Activated CD4-positive, alpha-beta T cell treated with anti-CD3 and anti-CD28 coated beads, Interleukin-2, amount 10 ng/mL, durations not matched to agents 7 days and 5 days (primary cell): Measurements from ENCODE around the gene BUB3. TPM values are rescaled to one million over a fixed set of nuclear protein-coding genes. Genes with fewer than 3 reads are reported as not detected.
A peak's percentile ranks its signal among the peaks of the same experiment; 100 is the strongest.

Experiments
- CTCF ChIA-PET: fragments of 350-600 bp; sonication (Branson Sonifier 250); formaldehyde crosslinking; loops from one replicate; lab custom pipeline; 2021; ENCODE audit warnings: antibody characterized with exemption; lab: Charles Lee
- POLR2A ChIA-PET: fragments of 350-600 bp; sonication (Branson Sonifier 250); formaldehyde crosslinking; loops from one replicate; lab custom pipeline; 2021; ENCODE audit warnings: antibody characterized with exemption; lab: Charles Lee
- DNase-seq: peaks from one replicate; pipeline ENCODE4 v3.0.0-alpha.2; 2020
- H3K27ac Mint-ChIP-seq: one replicate; pipeline ENCODE4 v1.8.0; 2021; ENCODE audit warnings: mild to moderate bottlenecking, moderate library complexity, mixed read lengths
- H3K27me3 Mint-ChIP-seq: one replicate; pipeline ENCODE4 v1.8.0; 2021; ENCODE audit warnings: mixed read lengths
- H3K36me3 Mint-ChIP-seq: one replicate; pipeline ENCODE4 v1.8.0; 2021; ENCODE audit warnings: low read depth, mixed read lengths
- H3K4me1 Mint-ChIP-seq: one replicate; pipeline ENCODE4 v1.8.0; 2021; ENCODE audit warnings: mixed read lengths
- H3K4me3 Mint-ChIP-seq: one replicate; pipeline ENCODE4 v1.8.0; 2021; ENCODE audit warnings: mild to moderate bottlenecking, moderate library complexity, mixed read lengths
- H3K9me3 Mint-ChIP-seq: one replicate; pipeline ENCODE4 v1.8.0; 2021; ENCODE audit warnings: mixed read lengths
- total RNA-seq, 2 experiments: library from RNA; stranded (reverse); gene quantifications; one replicate each; pipeline ENCODE4 v1.2.3, GENCODE V29; 2021

Gene BUB3
- total RNA-seq, 2 experiments from 2014 or later = 224 to 255 TPM

GRCh38 chr10:123135415-123136141 is 18.6 kb upstream of the BUB3 start, which contains the start of gene HMX3:
Gene HMX3 (plus strand): TSS chr10:123135970. CDS start chr10:123136051, 81 bp downstream.
- POLR2A ChIA-PET = no interaction called here
- Mint-ChIP-seq H3K27ac (peak within 1 kb of the TSS; percentile 82), H3K4me1 (peaks cover 38% of the 10 kb centered on the region)

DNA sequence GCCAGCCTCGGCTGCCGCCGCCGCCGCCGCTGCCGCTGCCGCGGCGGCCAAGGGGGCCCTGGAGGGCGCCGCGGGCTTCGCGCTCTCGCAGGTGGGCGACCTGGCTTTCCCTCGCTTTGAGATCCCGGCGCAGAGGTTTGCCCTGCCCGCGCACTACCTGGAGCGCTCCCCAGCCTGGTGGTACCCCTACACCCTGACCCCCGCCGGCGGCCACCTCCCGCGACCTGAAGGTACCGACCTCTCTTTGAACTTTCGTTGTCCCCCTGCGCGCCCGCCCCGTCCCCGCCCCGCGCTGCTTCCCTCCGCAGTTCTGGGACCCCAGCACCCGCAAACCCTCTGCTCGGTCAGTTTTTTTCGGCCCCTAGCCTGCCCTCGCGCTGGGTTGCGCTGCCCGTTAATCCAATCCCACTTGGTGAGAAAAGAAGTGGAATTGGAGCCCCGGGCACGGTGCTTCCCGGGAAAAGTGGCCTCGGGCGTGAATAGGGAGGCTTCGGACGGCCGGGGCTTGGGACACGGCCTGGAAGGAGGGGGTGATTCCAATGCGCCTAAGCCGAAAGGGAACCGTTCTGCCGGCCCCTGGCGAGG is 17.9 kb upstream of the BUB3 start:
- Mint-ChIP-seq H3K9me3 (peaks cover 1% of the 10 kb centered on the region), H3K36me3 (peaks cover 4% of the 10 kb centered on the region), H3K27me3 (peaks cover 79% of the 10 kb centered on the region), H3K4me3 (no peak overlapping the region), H3K27ac (peak overlapping the region; percentile 6), H3K4me1 (peaks cover 39% of the 10 kb centered on the region)
- no peak for DNase-seq
- ChIA-PET POLR2A (no interaction called here), CTCF (interaction anchor here (3.3 kb wide), 1 partner anchor 13 kb away, joined by 11 read pairs; no protein-coding TSS in a partner anchor)

More at GRCh38 chr10:123135415-123136141, 18.6 kb upstream of the BUB3 start, which contains the start of gene HMX3:
- CTCF ChIA-PET = interaction anchor here (1.1 kb wide), 1 partner anchor 9 kb away, joined by 3 read pairs; no protein-coding TSS in a partner anchor
- Mint-ChIP-seq H3K36me3 (peaks cover 4% of the 10 kb centered on the region), H3K9me3 (peaks cover 1% of the 10 kb centered on the region), H3K27me3 (peaks cover 77% of the 10 kb centered on the region), H3K4me3 (peak within 1 kb of the TSS; percentile 70)
- no peak for DNase-seq

- Mint-ChIP-seq H3K36me3 (peaks cover 7% of the 10 kb centered on the region), H3K27me3 (peaks cover 79% of the 10 kb centered on the region), H3K27ac (peak overlapping the region; percentile 89), H3K4me1 (peaks cover 39% of the 10 kb centered on the region), H3K9me3 (peaks cover 1% of the 10 kb centered on the region), H3K4me3 (peak overlapping the region; percentile 70)
- DNase-seq = no peak
- ChIA-PET POLR2A (no interaction called here), CTCF (interaction anchor here (3.3 kb wide), 1 partner anchor 12 kb away, joined by 11 read pairs; no protein-coding TSS in a partner anchor)
These were observed 17.2 kb upstream of the BUB3 start for GRCh38 chr10:123136806-123137642.

- H3K27ac Mint-ChIP-seq = peak overlapping the region; percentile 57
- H3K4me3 Mint-ChIP-seq = no peak overlapping the region
- H3K36me3 Mint-ChIP-seq = peaks cover 7% of the 10 kb centered on the region
- H3K9me3 Mint-ChIP-seq = peaks cover 1% of the 10 kb centered on the region
- ChIA-PET POLR2A (no interaction called here), CTCF (interaction anchor here (1.0 to 3.3 kb wide), 2 partner anchors 10 to 12 kb away, joined by 5 to 11 read pairs; no protein-coding TSS in a partner anchor)
- DNase-seq = no peak
- peaks cover 79% of the 10 kb centered on the region for H3K27me3 Mint-ChIP-seq
- H3K4me1 Mint-ChIP-seq = peaks cover 31% of the 10 kb centered on the region
These were observed 15.1 kb upstream of the BUB3 start for GRCh38 chr10:123139165-123139520.

- Mint-ChIP-seq H3K27me3 (peaks cover 79% of the 10 kb centered on the region), H3K4me1 (peaks cover 29% of the 10 kb centered on the region), H3K9me3 (no peaks in the 10 kb centered on the region), H3K36me3 (peaks cover 7% of the 10 kb centered on the region), H3K4me3 (no peak overlapping the region), H3K27ac (no peak overlapping the region)
- DNase-seq = no peak
- ChIA-PET POLR2A (no interaction called here), CTCF (interaction anchor here (1.0 to 3.3 kb wide), 3 partner anchors 9 to 11 kb away, joined by 4 to 11 read pairs (median 5); no protein-coding TSS in a partner anchor)
These were observed 14.6 kb upstream of the BUB3 start for GRCh38 chr10:123139521-123140163.

DNA sequence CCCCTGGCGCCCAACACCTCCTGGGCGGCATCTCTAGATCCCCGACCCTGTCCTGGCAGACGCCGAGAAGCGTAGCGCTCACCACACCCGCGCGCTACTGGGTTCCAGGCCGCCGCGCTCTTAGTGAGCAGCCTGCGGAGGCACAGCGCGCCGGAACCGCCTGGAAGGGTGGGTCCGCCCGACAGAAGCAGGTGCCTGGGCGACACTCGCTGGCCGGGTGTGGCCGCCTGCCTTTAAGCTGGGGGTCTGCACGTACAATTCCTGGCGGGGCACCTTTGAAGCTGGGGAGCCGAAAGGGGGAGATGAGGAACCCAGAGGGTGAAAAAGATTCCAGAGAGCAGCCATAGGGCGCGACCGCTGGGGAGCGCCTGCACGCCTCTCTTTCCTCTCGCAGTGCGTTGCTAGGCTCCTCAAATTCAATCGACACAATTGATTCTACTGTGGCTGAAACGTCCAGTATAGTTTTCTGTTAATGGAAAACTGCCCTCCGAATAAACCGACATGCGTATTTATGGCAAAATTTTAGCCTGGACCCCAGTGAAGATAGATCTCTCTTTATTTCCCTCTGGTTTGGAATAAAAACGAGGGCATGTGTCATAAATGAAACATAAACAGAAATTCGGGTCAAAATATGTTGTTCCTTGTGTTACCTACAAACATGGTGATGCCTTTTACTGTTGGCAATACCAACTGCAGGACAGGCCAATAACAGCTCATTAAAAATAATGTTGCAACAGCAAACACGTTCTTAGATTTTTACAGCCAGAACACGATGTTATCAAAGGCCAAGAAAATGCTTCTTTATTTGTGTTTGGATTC is 13.8 kb upstream of the BUB3 start:
- POLR2A ChIA-PET = no interaction called here
- Mint-ChIP-seq H3K36me3 (peaks cover 7% of the 10 kb centered on the region), H3K4me1 (peaks cover 32% of the 10 kb centered on the region), H3K27ac (peak overlapping the region; percentile 25), H3K27me3 (peaks cover 83% of the 10 kb centered on the region), H3K4me3 (peak overlapping the region; percentile 20), H3K9me3 (no peaks in the 10 kb centered on the region)
- no peak for DNase-seq
- CTCF ChIA-PET = interaction anchor here (0.8 to 1.1 kb wide), 3 partner anchors 8 to 11 kb away, joined by 3 to 5 read pairs (median 4); no protein-coding TSS in a partner anchor

- ChIA-PET CTCF (interaction anchor here (0.8 kb wide), 1 partner anchor 11 kb away, joined by 3 read pairs; no protein-coding TSS in a partner anchor), POLR2A (no interaction called here)
- no peaks in the 10 kb centered on the region for H3K9me3 Mint-ChIP-seq
- H3K27ac Mint-ChIP-seq = no peak overlapping the region
- peaks cover 34% of the 10 kb centered on the region for H3K4me1 Mint-ChIP-seq
- no peak overlapping the region for H3K4me3 Mint-ChIP-seq
- peaks cover 7% of the 10 kb centered on the region for H3K36me3 Mint-ChIP-seq
- no peak for DNase-seq
- H3K27me3 Mint-ChIP-seq = peaks cover 89% of the 10 kb centered on the region
These were observed 13.2 kb upstream of the BUB3 start for GRCh38 chr10:123140983-123141390.

GRCh38 chr10:123141791-123142700 is 12.2 kb upstream of the BUB3 start:
- no peak for DNase-seq
- Mint-ChIP-seq H3K9me3 (no peaks in the 10 kb centered on the region), H3K4me1 (peaks cover 33% of the 10 kb centered on the region), H3K27ac (no peak overlapping the region), H3K36me3 (peaks cover 6% of the 10 kb centered on the region), H3K27me3 (peaks cover 91% of the 10 kb centered on the region), H3K4me3 (no peak overlapping the region)
- ChIA-PET POLR2A (no interaction called here), CTCF (no interaction called here)

DNA sequence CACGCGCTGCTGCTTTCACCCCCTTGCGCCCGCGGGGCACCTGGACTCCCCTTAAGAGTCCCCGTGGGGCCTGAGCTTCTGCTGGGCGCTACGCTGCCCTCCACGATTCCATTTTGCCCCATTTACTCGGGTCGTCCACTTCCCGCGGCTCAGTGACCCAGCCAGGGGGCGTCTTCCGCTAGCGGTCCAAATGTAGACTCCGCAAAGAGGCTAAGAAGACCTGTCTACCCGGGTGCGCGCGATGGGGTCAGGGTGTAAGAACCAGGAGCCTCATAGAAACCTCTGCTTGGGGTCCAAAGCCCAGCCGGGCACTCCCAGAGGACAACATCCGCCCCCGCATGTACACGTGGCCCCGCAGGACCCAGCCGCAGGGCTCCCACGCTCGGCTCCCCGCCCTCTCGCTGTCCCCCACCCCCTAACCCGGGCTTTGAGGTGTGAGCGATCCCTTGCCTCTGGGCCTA is 11.5 kb upstream of the BUB3 start:
- ChIA-PET CTCF (no interaction called here), POLR2A (no interaction called here)
- H3K27me3 Mint-ChIP-seq = peaks cover 92% of the 10 kb centered on the region
- no peak overlapping the region for H3K27ac Mint-ChIP-seq
- H3K36me3 Mint-ChIP-seq = peaks cover 6% of the 10 kb centered on the region
- H3K4me3 Mint-ChIP-seq = no peak overlapping the region
- peaks cover 36% of the 10 kb centered on the region for H3K4me1 Mint-ChIP-seq
- no peak for DNase-seq
- no peaks in the 10 kb centered on the region for H3K9me3 Mint-ChIP-seq

DNA sequence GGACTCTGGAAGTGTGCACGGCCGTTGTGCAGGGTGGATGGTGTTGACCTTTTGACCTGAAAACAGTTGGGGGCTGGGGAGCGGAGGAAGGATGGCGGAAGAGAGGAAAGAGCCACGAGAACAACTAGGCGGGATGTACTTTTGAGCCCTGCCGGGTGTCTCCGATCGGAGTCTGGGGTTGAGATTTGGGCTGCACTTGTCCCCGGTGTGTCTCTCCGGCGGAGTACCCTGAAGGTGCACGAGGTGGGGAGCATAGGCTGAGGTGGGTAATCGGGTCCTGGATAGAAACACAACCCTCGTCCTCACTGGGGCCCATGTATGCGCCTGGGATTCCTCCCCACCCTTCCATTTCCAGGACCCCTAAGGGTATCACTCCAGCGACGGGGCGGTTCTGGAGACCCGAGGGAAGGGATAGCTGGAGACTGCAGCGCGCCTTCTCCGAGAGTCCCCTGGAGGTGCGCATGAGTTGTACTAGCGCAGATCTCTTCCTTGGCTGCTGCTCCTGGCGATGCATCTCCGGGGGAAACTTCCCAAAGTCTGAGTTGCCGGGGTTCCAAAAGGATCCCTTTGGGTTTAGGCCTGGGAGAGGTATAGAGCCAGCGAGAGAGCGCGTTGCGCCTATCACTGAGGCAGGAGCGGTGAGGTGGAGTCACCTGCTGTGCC is 10.9 kb upstream of the BUB3 start:
- CTCF ChIA-PET = no interaction called here
- peak overlapping the region; percentile 46 for H3K27ac Mint-ChIP-seq
- no peak for DNase-seq
- peaks cover 6% of the 10 kb centered on the region for H3K36me3 Mint-ChIP-seq
- peaks cover 89% of the 10 kb centered on the region for H3K27me3 Mint-ChIP-seq
- POLR2A ChIA-PET = no interaction called here
- peak overlapping the region; percentile 36 for H3K4me3 Mint-ChIP-seq
- H3K4me1 Mint-ChIP-seq = peaks cover 38% of the 10 kb centered on the region
- no peaks in the 10 kb centered on the region for H3K9me3 Mint-ChIP-seq
